ENCODE data around the gene PSMG4.
"Not testable (repeated sequence)": the region's sequence is repeated elsewhere in the genome, so short reads cannot be mapped to it uniquely, and the experiment has no call there.

The PSMG4 gene

DNA sequence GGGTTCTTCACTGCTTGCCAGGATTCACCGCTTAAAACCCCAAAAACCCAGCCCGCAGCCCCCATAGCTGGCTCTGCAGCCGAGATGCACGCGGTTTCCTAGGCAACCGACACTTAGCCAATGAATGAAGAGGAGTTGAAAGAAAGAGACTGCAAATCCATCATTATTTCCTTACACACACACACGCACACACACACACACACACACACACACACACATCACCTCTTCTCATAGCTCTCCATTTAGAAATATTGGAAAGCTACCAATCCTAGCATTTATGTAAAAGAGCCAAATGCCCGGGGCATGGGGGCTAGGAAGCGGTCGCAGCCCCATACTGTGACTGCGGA is 27.9 kb upstream of the PSMG4 start:
- no peak for DNase-seq

DNA sequence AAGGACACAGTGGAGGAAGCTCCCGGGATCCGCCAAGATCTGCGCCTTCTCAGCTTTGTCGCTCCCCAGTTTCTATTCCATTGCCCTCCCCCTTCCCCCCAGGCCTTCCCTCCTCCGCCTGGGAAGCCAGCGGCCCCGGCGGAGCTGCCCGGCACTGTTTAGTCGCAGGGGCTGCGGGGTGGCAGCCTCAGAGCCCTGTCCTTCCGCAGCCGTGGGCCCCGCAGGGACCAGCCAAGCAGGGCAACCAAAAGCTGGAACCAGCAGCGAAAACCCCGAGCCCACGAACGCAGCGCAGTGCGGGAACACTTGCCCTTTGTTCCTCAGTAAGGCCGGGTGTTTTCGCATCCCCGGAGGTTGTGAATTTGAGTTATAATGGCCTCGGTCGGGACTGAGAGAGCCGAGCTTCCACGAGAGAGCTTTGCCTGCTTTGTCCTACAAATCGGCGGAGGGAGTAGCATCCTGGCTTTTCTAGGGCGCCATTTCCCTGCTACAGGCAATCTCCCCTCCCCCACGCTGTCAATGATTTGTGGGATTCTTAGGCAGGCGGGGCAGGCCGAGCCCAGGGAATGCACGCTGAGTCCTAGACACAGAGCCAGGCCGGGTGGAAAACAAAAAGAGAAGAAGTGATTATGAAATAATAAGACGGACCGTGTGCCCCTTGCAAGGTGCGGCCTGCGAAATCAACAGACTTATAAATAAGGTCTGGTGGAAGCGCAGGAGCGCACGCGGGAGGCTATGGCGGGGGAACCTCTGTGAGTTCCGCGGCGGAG is 27.3 kb upstream of the PSMG4 start:
- no peak for DNase-seq

DNA sequence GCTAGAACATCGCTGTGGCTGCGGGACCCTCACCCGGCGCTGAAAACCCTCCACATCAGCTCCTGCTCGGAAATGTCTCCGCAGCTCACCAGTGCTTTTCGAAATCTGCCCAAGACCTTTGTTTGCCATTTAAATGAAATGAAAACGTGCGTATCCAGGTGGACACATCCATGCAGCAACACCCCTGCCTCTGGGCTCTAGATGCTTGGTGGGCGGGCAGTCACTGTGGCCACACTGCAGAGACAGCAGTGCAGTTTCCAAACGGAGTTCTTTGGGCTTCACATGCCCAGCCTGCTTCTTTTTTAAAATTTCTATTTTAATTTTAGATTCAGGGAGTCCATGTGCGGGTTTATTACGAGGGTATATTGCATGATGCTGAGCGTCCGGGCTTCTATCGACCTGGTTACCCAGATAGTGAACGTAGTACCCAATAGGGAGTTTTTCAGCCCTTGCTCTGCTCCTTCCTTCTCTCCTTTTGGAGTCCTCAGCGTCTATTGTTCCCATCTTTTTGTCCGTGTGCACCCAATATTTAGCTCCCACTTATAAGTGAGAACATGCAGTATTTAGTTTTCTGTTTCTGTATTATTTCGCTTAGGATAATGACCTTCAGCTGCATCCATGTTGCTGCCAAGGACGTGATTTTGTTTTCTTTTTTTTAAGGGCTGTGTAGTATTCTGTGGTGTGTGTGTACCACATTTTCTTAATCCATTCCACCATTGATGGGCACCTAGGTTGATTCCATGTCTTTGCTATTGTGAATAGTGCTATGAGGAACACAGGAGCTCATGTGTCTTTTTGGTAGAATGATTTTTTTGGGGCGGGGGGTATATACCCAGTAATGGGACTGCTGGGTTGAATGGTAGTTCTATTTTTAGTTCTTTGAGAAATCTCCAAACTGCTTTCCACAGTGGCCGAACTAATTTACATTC is 26.5 kb upstream of the PSMG4 start:
- DNase-seq, result no peak

DNA sequence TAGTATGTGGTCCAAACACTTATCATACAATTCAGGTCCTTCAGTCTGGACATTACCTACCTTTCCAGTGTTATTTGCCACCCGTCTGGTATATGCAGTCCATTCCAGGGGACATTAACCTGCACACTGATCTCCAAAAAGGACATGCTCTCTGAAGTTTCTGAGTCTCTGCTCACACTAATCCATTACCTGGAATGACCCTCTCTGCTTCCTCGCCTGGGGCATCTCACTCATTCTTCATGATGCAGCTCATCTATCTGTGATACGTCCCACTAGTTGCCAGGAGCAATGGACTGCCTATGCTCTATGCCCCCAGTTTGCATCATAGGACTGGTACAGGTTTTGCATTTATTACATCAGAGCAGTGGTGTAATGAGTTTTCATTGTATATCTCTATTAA is 25.4 kb upstream of the PSMG4 start:
- no peak for DNase-seq

DNA sequence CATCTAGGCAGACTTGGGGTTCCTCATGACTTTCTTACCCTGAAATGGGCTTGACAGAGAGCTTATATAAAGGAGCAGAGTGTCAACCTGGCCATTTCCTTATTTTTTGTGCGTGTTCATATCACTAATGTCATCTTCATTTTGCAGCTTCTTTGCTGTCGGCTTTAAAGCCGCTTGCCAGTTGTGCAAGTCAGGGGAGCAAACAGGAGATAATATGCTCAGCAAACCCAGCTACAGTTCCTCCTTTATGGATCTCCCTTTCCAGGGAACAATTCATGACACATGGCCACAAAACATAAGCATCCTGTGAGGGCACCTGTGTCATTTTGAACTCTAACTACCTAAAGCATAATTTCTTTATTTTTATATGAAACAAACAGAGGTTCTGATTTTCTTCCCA is 24.8 kb upstream of the PSMG4 start:
- DNase-seq, result no peak

DNA sequence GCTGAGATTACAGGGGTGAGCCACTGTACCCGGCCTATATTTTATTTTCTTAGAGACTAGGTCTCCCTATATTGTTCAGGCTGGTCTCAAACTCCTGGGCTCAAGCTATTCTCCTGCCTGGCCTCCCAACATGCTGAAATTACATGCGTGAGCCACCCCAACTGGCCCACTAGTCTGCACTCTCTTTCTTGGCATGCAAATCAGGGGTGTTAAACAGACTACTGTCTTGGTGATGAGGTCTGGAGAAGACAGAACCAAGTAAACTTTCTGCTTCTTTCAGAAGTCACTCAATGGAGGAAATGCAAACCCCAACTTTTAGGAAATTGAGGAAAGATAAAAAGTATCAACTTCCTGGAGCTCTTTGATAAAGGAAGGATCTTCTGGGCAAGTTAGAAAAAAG is 23.3 kb upstream of the PSMG4 start:
- DNase-seq, result no peak

DNA sequence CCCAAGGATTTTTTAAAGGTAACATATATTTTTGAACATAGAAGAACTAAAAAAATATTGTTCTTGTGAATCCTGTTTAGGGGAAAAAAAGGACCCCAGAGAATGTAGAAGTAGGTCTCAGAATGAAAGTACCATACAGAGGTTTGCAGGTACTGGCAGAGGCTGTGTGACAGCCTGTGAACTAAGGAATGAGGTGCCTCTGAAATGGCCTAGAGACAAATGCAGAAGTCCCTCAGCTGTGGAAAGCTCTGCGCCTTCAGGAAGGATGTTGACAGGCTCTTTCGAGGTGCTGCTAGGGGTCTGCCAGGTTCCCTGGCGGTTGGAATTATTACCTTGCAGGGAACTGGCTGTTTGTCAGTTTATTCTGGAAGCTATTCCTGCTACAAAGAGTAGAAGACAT is 22.7 kb upstream of the PSMG4 start:
- DNase-seq, result no peak

DNA sequence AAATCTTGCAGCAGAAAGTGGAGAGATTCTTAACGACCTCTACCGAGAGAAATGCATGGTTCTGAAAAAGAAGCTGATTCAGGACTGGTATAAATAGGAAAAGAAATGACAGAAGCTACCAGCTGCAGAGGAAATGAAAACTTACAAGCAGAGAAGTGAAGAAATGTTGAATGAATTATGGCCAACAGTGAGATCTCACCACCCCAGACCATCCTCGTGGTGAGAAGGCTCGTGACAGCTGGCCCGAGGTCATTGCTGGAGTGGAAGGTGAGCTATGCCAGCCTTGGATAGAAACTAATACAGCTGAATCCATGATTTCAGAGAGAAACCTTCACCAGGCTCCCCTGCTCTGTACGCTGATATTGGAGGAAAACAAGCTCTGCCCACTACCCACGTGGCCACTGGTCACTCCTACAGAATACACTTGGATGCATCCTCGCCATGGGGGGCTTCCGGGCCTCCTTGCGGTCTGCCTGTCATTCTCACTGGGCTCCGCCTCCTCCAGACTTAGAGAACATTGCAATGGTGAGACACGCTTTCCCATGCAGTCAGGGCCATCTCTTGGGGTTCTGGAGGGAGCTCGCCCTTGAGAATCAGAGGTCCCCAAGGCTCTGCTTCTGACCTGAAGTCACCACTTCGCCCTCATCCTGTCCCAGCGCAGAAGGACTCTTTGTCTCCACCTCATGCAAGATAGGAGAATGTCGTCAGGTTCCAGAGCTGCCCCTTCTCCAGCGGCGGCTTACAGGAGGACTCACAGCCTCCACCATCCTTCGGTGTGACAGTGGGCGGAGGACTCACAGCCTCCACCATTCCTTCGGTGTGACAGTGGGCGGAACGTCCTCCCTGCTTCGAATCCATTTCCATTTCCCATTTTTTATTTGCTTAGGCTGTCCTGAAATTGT is 20.7 kb upstream of the PSMG4 start:
- no peak for DNase-seq

DNA sequence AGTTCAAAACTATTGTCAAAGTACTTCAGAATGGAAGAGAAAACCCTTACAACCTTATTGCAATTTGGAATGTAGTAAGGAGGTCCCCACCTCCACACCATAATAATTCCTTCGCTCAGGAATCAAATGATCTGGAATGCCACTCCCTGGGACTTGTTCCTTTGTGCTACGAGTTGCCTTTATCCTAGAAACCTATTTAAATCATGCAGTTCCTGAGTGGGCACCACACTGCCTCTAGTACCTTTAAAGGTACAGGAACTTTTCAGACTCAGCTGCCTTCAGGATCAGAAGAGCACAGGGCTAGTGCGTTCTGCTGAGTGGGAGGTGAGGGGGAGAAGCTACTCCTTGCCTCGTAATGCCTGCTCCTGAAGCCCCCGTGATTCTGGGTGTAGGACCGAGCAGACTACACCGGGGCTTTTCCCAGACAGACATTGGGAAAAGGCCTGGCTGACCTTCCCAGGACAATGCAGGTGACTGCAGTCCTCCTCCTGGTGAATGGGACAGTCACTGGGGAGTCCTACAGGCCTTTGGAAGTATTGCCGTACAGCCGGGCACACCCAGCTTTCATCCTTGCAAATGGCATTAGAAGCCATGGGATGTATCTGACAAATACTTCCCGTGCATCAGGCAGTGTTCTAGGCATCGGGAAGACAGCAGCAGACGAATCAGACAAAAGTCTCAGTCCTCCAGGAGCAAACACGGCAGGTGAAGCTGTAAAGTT is 19.5 kb upstream of the PSMG4 start:
- DNase-seq, result no peak

DNA sequence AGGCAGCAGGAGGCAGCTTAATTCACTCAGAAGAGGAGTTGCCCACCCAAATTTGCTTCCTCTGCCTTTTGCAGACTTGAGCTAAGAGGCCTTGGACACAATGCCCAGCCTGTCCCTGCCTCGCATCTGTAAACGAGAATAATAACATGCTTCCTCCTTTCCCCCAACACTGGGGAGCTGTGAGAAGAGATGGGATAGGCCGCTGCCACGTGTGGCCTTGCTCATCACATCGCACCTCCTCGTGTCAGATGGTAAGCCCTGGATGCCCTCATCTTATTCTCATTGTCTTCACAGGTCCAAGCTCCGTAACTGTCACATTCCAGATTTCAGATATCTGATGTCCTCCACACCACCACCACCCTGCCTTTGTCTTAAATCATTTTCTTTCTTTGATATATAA is 18.2 kb upstream of the PSMG4 start:
- no peak for DNase-seq

DNA sequence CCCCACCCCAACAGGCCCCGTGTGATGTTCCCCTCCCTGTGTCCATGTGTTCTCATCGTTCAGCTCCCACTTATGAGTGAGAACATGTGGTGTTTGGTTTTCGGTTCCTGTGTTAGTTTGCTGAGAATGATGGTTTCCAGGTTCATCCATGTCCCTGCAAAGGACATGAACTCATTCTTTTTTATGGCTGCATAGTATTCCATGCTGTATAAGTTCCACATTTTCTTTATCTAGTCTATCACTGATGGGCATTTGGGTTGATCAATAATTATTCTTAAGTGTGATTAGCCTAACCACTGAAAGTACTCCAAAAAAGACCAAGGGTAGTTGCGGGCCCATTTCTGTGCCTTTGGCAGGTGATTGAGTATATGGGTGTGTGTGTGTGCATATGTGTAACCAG is 17.0 kb upstream of the PSMG4 start:
- not testable (repeated sequence) for DNase-seq

DNA sequence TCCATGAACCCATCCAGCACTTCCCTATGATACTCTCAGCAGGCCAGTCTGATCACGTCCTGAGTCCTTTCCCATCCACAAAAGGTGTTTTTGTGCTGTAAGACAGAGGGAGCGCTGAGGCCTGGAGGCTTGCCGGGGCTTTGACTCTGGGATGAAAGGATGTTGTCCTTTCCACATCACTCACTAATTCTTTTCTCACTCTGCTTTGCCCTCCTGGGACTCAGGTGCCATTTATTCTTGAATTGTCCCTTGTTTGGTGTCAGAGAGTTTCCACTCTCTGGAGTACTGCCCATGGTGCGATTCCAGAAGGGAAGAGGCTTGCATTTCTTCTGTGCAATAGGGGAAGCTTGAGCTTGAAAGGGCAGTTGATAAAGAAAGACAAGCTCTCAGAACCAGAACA is 16.0 kb upstream of the PSMG4 start:
- no peak for DNase-seq

DNA sequence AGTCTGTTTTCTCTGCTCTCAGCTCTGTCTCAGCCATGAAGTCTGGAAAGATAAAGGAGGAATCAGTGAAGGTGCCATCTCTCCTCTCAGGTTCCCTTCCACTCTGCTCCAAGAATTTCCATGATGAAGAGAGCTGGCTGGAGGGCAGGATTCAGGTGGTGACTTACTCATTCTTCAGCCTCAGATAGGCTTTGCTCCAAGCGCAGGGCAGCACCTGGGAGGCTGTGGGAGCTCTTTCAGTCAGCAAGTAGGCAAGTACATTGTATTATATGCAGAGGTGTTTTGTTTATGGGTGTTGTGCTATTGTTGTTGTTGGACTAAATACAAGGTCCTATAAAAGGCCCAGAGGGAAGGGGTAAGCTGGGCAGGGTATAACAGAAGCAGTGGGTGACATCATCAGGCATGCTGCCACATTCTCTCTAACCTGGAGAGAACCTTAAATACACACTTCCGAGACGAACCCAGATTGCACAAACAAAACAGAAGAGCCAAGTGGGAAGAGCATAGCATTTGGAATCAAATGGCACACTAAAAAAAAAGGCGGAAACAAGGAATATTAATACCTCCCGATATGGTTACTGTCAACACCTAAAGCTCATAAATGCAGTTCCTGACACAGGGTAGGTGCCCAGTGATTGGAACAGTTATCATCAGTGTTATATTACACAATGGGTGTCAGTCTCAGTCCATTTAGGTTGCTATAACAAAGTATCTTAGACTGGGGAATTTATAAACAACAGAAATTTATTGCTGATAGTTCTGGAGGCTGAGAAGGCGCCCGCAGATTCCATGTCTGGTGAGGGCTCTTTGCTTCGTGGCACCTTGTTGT is 14.5 kb upstream of the PSMG4 start:
- no peak for DNase-seq

DNA sequence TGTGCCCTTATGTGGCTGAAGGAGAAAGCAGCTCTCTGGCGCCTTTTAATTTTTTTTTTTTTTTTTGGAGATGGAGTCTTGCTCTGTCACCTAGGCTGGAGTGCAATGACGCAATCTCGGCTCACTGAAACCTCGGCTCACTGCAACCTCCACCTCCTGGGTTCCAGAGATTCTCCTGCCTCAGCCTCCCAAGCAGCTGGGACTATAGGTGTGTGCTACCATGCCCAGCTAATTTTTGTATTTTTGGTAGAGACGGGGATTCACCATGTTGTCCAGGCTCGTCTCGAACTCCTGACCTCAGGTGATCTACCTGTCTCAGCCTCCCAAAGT is 13.9 kb upstream of the PSMG4 start:
- DNase-seq, result not testable (repeated sequence)

DNA sequence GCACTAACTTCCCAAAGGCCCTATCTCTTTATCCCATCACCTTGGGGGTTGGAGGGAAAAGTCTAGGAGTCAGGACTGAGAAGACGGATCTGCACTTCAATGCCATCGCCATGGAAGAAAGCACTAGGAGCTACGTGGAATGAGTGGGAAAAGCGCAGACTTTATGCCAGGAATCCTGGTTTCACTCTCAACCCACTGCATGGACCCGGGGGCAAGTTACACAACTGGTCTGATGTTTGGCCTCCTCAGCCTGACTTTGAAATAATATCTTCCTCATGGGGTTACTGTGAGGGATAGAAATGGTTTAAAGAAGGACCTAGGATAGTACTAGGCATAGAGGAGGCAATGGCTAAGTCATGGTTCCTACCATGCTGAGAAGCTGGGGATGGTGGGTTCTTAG is 13.5 kb upstream of the PSMG4 start:
- no peak for DNase-seq

DNA sequence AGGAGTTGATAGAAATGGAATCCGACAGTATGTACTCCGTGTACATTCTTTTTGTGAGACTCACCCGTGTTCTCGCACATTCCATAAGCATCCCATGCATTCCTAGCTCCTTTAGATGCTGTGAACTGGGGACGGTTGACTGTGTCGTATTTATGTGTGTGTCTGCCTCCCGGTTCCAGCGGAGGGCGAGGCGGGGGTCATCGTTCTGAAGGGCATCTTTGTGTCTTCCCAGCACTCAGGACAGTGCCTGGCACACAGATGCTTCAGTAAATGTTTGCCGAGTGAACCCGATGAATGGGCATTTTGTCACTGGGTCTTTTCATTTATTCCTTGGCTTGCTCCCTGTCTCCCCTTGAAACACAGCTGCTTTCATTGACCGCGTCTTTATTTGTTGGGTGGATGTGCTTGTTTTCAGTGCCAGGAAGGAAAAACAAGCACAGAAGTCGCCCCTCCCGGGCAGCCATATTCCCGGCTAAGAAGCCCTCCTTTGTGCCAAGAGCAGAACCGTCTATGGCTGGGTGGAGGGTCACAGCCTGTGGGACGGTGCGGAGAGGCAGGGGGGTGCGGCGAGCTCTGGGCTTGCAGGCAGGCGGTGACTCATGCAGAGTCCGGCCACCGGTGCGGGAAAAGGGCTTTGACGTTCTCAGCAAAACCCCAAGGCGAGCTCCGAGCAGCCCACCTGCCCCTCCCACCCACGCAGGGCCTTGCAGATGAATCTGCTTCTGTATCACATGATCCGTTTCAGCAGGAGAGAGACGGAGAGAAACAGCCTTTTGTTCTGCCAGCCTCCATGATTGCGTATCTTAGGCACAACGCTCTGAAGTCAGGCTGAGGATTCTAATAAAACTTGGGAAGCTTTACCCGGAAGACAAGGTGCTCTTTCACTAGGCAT is 11.2 kb upstream of the PSMG4 start:
- no peak for DNase-seq

DNA sequence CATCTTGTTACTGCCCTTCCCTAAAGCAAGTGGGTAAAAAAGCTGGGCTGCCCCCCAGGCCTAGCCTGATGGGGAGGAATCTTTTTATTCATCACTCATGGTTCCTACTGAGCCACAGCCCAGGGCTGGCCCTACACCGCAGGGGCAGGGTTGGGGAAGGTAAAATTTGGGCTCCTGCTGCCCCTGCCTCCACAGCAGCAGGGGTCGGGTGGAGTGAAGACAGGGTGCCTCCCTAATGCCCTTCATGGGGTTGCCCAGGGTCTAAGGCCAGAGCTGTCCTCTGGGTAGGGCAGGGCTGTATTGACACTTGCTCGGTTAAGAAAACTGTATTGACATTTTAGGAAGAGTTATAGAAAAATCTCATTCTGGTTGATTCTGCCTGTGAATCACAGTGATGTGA is 8.9 kb upstream of the PSMG4 start:
- DNase-seq, result no peak

DNA sequence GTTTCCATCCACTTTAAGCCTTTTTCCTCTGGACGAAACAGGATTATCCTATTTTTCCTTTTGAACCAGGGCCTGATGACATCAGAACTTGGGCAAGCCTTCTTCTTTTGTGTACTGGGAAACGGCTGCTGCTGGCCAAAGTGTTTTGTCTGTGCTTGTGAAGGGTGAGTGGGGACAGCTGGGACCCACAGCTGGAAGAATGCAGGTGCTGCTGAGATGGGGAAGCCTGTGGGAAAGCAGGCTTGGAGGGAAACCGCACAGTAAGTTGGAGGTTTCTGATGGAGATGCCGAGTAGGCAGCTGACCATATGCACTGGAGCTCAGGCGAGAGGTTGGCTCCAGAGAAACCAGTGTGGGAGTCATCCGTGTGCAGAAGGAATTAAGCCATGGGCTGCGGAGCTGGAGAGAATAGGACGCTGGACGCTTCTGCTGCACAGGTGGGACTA is 8.5 kb upstream of the PSMG4 start:
- DNase-seq, result no peak

DNA sequence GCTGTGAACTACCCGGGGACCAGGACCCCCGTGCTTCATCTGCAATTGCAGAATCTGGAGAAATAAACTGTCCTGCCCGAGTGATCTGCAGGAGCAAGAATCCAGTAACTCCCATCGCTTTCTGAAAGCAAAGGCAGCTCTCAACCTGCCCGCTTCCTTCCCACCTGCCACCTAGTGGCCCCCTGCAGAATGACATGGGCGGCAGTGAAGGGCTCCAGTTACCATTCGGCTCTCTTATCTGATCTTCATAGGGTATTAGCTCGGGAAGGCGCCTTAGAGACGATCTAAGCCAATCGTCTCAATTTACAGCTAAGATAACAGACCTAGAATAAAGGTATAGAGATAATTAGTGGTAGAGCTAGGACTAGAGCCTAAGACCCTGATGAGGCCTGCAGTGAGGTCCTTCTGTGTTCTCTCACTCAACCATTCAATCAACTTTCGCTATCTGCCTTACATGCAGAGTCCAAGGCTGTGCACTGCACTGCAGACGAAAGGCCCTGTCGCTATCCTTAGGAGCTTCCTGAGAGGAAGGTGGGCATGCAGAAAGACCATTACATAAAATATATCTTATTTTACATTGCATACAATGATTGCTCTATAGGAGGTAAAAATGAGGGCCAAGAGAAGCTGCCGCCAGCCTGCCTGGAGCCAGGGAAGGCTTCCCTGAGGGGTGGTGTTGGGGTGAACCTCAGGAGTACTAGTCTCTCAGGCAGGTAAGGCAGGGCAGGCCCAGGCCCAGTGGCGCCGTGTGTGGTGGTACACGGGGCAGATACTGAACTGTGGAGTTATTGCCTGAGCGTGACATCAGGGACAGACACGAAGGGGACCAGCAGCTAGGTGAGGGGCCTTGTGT is 7.1 kb upstream of the PSMG4 start:
- peak; percentile 72 to 75 for DNase-seq

DNA sequence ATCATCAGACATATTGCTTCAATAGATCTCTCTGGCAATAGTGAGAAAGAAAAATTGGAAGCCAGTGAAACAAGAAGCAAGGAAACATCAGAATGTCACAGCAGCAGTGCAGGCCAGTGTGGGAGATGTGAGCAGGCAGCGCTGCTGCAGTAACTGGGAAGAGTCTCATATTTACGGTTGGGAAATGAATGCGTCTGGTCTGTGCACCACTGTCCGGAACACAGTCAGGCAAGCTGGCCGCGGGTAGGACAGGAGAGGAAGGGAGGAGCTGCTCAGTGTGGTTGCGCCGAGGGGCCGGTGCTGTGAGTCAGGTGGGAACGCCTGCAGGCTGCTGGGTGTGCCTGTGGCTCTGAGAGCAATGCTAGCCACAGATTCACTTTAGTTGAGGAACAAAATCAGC is 6.4 kb upstream of the PSMG4 start:
- DNase-seq, result no peak
